ENCODE measurements around the gene RNF166.

DNA sequence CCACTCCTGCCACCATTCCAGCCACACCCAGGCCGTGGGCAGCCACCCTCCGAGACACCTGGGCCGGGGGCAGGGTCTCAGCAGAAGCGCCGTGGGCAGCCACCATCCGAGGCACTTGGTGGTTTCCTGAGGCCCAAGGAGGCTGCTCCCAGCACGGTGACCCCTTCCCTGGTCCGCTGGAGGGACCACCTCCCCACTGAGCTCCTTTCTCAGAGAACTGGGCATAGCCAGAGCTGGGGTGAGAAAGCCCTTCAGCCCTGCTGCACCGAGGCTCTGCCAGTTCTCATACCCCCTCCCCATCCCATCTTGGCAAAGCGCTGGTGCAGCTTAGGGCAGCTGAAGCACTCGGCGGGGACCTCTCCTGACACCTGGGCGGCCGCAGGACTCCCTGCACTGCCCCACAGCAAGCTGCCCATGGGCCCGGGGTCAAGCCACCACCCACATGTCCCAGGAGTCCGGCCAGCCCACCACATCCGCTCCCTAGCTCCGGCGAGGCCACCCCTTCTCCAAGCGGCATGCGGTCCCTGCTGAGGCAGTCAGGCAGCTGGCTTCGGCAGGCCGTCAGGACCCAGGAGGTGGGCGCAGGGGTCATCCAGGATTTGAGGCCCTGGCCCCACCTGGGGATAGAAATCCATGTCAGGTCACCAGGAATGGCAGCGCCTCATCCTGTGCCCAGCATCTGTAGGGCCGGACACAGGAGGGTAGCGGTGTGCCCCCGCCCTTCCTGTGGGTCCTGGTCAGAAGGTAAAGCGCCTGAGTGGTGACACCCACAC lies 54.0 kb downstream of the RNF166 start:
- TF ChIP-seq SP1 (IDR thresholded peaks at IDR 0.05) (no peak), BHLHE40 (IDR thresholded peaks at IDR 0.05; ENCODE audit: borderline replicate concordance) (no peak), PKNOX1 (IDR thresholded peaks at IDR 0.05) (no peak), FOXA1 (IDR thresholded peaks at IDR 0.05) (no peak), FOXK2 (IDR thresholded peaks at IDR 0.05) (no peak), FOXM1 (IDR thresholded peaks at IDR 0.05; ENCODE audit: borderline replicate concordance) (no peak), ZNF384 (IDR thresholded peaks at IDR 0.05) (no peak), CTBP1 (IDR thresholded peaks at IDR 0.05; ENCODE audit: borderline replicate concordance) (no peak), L3MBTL2 (conservative IDR thresholded peaks at IDR 0.05) (no peak), TARDBP (IDR thresholded peaks at IDR 0.05) (no peak), ELF4 (IDR thresholded peaks at IDR 0.05) (no peak), NFRKB (IDR thresholded peaks at IDR 0.05) (no peak), LEF1 (IDR thresholded peaks at IDR 0.05; ENCODE audit: borderline replicate concordance) (no peak)
